NCI-H128 (cell line): ENCODE data around the gene COPG2.
"Not testable (repeated sequence)": the region's sequence is repeated elsewhere in the genome, so short reads cannot be mapped to it uniquely, and the experiment has no call there.

Experiments used
- DNase-seq: peaks from one replicate; lab custom pipeline; 2025; ENCODE audit not compliant: unreplicated experiment; lab: John Stamatoyannopoulos, UW

COPG2 gene

DNA sequence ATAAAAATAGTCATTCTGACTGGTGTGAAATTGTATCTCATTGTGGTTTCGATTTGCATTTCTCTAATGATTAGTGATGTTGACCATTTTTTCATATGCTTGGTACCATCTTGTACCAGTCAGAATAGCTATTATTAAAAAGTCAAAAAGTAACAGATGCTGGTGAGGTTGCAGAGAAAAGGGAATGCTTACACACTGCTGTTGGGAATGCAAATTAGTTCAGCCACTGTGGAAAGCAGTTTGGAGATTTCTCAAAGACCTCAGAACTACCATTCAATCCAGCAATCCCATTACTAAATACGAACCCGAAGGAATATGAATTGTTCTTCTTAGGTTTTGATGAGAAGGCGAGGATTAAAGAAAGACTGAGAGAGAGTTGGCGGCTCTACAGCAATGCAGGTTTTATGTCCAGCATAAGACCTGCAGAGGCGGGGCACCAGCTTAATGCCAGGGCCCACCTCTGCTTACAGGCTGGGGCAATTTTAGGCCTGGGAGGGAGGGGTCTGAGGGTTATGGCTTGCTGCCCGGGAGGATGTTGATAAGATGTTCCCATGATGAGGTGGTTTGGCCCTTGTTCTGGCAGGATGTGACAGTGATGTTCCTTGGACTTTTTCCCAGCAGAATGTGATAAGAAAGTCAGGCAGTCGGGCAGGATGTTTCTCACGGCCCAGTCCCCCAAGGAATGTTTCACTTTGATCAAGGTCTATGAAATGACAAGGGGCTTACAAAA lies 102.2 kb downstream of the COPG2 start:
- DNase-seq: no peak

- no peak for DNase-seq
These were observed 107.6 kb downstream of the COPG2 start for GRCh38 chr7:130560972-130561371.

GRCh38 chr7:130559184-130559583 lies 109.4 kb downstream of the COPG2 start:
- DNase-seq: no peak

DNA sequence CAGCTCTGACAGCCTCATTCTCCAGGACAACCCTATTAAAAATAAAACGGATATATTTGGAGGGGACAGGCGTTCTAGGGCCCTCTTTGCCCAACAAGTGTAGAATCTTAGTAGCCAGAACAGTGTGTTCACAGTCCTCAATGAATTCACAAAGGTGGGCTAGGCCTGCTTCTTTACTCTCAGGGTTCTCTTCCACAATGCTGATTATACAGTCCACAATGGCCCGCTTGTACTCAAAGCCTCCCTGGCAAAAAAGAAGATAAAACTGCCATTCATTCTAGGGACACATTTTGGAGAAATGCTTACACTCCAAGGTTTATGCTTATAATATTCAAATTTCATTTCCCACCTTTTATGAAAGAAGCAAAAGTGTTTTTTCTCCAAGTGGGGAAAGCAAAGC lies 114.1 kb downstream of the COPG2 start:
- no peak for DNase-seq

GRCh38 chr7:130553398-130554029 lies 115.0 kb downstream of the COPG2 start:
- DNase-seq: no peak

GRCh38 chr7:130544356-130544755 lies 124.2 kb downstream of the COPG2 start:
- DNase-seq: no peak

- no peak for DNase-seq
These were observed 125.0 kb downstream of the COPG2 start for GRCh38 chr7:130543487-130544010.

DNA sequence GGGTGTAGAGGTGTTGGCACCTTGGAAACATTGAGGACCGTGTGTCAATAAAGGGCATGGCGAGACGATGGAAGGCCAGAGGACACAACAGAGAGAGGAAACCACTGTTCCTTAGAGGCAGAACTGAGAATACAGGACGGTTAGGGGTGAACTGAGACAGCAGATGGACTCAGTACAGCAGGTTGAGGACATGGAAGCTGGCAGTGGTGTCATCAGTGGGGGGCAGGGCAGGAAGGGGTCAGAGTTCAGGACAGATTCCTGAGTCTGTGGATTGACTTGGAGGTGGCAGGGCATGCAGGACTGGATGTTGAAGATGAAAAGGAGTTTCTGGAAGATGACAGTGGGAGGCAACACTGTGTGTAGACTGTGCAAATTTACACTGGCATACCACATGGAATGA lies 126.3 kb downstream of the COPG2 start:
- DNase-seq: not testable (repeated sequence)

DNA sequence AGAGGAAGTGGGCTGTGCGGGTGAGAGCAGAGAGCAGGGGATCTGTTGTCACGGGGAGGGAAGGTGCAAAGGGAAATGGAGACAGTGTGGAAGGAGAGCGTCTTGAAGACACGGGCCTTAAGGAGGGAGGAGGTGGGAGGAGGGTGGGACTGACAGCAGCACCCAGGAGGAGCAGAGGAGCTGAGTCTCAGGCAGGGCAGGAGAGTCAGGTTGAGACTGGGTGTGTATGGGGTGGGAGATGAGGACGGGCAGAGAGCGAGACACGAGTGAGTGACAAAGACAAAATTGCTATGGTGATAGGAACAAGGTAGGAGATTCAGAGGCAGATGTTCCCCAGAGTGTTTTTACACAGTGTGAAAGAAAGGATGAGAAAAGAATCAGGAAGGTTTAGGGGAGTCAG lies 127.3 kb downstream of the COPG2 start:
- DNase-seq: not testable (repeated sequence)

DNA sequence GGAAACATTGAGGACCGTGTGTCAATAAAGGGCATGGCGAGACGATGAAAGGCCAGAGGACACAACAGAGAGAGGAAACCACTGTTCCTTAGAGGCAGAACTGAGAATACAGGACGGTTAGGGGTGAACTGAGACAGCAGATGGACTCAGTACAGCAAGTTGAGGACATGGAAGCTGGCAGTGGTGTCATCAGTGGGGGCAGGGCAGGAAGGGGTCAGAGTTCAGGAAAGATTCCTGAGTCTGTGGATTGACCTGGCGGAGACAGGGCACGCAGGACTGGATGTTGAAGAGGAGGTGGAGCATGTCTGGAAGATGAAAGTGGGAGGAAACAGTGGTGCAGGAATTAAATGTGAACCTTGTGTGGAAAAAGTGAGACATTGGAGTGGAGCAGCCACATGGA lies 130.7 kb downstream of the COPG2 start:
- not testable (repeated sequence) for DNase-seq

- DNase-seq: no peak
These were observed 139.1 kb downstream of the COPG2 start for GRCh38 chr7:130529417-130529816.

GRCh38 chr7:130527752-130528355 lies 140.7 kb downstream of the COPG2 start:
- not testable (repeated sequence) for DNase-seq

DNA sequence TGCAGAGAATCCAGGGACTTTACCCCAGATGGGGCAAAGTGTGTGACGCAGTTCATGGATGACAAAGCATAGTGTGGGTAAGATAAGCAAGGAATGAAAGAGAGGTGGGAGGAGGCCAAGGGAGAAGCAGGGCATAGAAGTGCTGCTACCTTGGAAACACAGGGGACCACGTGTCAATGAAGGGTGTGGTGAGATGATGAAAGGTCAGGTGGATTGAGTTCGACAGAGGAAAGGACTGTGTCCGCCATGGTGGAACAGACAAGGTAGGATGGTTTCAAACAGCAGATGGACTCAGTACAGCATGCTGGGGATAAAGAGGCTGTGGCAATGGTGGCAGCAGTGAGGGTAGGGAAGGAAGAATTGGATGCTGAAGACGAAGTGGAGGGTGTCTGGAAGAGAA lies 143.9 kb downstream of the COPG2 start:
- no peak for DNase-seq

- not testable (repeated sequence) for DNase-seq
These were observed 144.9 kb downstream of the COPG2 start for GRCh38 chr7:130523519-130524125.

DNA sequence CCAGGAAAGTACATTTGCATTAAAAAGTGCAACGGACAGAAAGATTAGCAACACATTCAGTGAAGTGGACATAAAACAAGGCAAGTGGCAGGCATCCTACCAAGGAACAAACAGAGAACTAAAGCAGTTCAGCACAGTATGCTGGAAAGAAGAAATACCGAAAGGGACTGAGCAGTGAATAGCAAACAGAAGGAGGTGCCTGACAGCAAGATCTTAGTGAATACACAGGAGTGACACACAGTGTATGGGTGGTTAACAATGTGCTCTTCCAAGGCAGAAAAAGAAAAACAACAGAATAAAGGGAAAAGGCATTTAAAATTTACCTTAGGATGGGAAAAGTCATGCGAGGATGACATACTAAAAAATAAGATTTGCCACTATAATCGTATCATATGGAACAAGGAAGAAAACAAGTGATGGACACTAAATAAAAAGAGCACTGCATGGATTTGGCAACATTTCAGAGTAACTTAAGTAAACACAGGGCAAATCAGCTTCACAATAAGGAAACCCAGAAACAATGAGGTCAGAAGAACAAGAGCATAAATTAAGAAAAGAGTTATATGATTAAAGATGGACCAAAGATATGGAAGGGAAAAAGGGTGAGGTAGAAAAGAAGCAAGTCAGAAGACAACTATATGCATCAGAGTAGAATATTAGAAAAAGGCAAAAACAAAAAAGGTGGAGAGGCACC lies 147.1 kb downstream of the COPG2 start:
- DNase-seq: no peak

DNA sequence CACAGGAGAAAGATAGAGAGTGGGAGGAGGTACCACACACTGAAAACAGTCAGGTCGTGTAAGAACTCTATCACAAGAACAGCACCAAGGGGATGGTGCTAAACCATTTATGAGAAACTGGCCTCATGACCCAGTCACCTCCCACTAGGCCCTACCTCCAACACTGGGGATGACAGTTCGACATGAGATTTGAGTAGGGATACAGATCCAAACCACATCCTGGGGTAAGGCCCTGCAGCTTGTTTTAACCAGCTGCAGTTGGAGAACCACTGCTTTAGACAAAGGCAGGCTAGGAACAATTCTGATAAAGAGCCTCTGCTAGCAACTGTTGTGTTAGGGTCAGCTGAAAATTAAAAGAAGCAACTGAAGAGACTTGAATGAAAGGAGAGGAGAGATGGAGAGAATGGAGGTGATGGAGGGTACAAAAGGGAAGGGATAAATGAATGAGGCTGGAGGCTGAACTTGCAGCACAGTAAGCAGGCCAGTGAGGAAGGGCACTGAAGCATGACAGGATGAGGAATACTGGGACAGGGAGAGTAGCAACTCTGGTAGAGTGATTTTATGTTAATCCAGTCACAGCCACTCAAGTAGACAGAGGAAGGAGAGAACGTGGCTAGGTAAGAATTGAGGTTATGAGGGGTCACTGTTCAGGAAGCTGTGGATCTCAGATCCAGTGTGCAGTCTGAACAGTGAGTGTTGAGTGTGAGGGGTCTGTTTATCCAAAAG lies 153.1 kb downstream of the COPG2 start:
- no peak for DNase-seq

DNA sequence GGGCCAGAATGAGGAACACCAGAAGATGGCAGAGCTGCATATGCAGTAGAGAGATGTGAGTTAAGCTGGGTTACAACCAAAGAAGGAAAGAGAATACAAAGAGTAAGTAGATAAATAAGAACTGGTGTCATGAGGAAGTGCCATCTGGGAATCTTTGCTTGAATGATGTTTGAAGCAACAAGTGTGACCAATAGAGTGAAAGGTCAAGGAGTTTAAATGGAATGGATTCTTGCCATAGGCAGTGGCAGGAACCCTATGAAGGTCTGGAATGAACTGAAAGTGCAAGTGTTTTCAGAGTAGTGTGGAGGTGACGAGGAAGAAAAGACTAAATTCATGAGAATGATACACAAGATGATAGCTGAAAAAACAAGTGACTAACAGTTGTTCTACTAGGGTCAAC lies 155.1 kb downstream of the COPG2 start:
- DNase-seq: no peak

- not testable (repeated sequence) for DNase-seq
These were observed 156.5 kb downstream of the COPG2 start for GRCh38 chr7:130512038-130512437.

DNA sequence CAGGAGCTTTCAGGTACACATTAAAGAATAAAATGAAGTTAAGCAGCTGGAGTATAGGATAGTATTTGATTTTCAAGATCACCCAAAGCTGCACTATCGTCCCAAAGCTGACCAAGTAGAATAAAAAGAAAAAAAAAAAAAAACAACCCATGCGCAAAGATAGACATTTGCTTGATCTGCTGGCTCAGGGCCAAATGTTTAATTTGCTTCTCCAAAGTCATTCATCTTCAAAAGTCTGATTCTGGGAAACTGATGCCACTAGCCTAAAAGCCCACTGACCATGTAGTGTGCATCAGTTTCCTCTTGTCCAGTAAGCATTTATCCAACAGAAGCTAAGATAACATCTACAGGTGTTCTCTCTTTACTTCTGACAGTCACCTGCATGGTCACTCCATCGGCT lies 162.2 kb downstream of the COPG2 start:
- DNase-seq: no peak

- no peak for DNase-seq
These were observed 162.8 kb downstream of the COPG2 start for GRCh38 chr7:130505753-130506152.
